Mesenchymal stem cell (in vitro differentiated cells and primary cell): ENCODE data around the gene BACE2.

Source experiments
- DNase-seq: peaks from one replicate; pipeline ENCODE4 v3.0.0-alpha.2; 2013
- H2AFZ ChIP-seq: one replicate; pipeline ENCODE4 v1.6.1; 2013; ENCODE audit warnings: low read depth, mild to moderate bottlenecking, control low read depth, inconsistent platforms, low read length, moderate library complexity
- H2AK5ac ChIP-seq: 2 replicates; pipeline ENCODE4 v1.6.1; 2013; ENCODE audit warnings: low read length, moderate library complexity, mild to moderate bottlenecking, inconsistent platforms; ENCODE audit not compliant: severe bottlenecking
- H2BK120ac ChIP-seq: one replicate; pipeline ENCODE4 v1.6.1; 2013; ENCODE audit warnings: low read depth, mild to moderate bottlenecking, inconsistent platforms, low read length, moderate library complexity
- H2BK12ac ChIP-seq, 2 experiments: one replicate each; pipeline ENCODE4 v1.6.1; 2013; ENCODE audit warnings: inconsistent platforms in 2 of 2, low read length in 2 of 2, mild to moderate bottlenecking in 2 of 2, moderate library complexity in 2 of 2, control low read depth in 1 of 2
- H2BK15ac ChIP-seq: one replicate; pipeline ENCODE4 v1.6.1; 2013; ENCODE audit warnings: mild to moderate bottlenecking, low read depth, inconsistent platforms; ENCODE audit not compliant: poor library complexity, severe bottlenecking
- H2BK5ac ChIP-seq: 2 replicates; pipeline ENCODE4 v1.6.1; 2013; ENCODE audit warnings: low read depth, mild to moderate bottlenecking, low read length, control low read depth, inconsistent platforms; ENCODE audit not compliant: poor library complexity, severe bottlenecking
- H3K14ac ChIP-seq, 2 experiments: one replicate each; pipeline ENCODE4 v1.6.1; 2013; ENCODE audit warnings: inconsistent platforms in 2 of 2, low read length in 2 of 2, control low read depth in 1 of 2, mild to moderate bottlenecking in 1 of 2, moderate library complexity in 1 of 2
- H3K18ac ChIP-seq, 2 experiments: one replicate each; pipeline ENCODE4 v1.6.1; 2013; ENCODE audit warnings: inconsistent platforms in 2 of 2, low read length in 2 of 2, control low read depth in 1 of 2, low read depth in 1 of 2, mild to moderate bottlenecking in 1 of 2
- H3K23ac ChIP-seq, 2 experiments: one replicate each; pipeline ENCODE4 v1.6.1; 2013; ENCODE audit warnings: inconsistent platforms in 2 of 2, low read length in 2 of 2, mild to moderate bottlenecking in 2 of 2, moderate library complexity in 2 of 2, control low read depth in 1 of 2
- H3K27ac ChIP-seq: 2 replicates; pipeline ENCODE4 v1.5.1; 2013; ENCODE audit warnings: mild to moderate bottlenecking, moderate library complexity, low read length, control low read depth, inconsistent platforms; ENCODE audit not compliant: poor library complexity, severe bottlenecking
- H3K27me3 ChIP-seq, 2 experiments: 2 replicates each; pipeline versions ENCODE4 v1.6.1 to v1.7.0; 2013; ENCODE audit warnings: low read length in 2 of 2, mild to moderate bottlenecking in 2 of 2, moderate library complexity in 2 of 2, control low read depth in 1 of 2, inconsistent platforms in 1 of 2; ENCODE audit not compliant: control insufficient read depth in 1 of 2, insufficient read depth in 1 of 2
- H3K36me3 ChIP-seq, 2 experiments: 2 replicates each; pipeline versions ENCODE4 v1.6.1 to v1.7.0; 2013; ENCODE audit warnings: low read length in 2 of 2, control low read depth in 1 of 2, inconsistent platforms in 1 of 2, low read depth in 1 of 2, mild to moderate bottlenecking in 1 of 2; ENCODE audit not compliant: insufficient read depth in 2 of 2, control insufficient read depth in 1 of 2
- H3K4ac ChIP-seq, 2 experiments: one replicate each; pipeline ENCODE4 v1.6.1; 2013; ENCODE audit warnings: inconsistent platforms in 2 of 2, low read length in 2 of 2, mild to moderate bottlenecking in 2 of 2, moderate library complexity in 2 of 2, control low read depth in 1 of 2, low read depth in 1 of 2
- H3K4me1 ChIP-seq: 2 replicates; pipeline ENCODE4 v1.6.1; 2013; ENCODE audit warnings: low read depth, low read length, control low read depth; ENCODE audit not compliant: control insufficient read depth, insufficient read depth
- H3K4me2 ChIP-seq: 2 replicates; pipeline ENCODE4 v1.6.1; 2013; ENCODE audit warnings: low read length, mild to moderate bottlenecking, inconsistent platforms; ENCODE audit not compliant: poor library complexity, severe bottlenecking
- H3K4me3 ChIP-seq, 2 experiments: 2 replicates each; pipeline versions ENCODE4 v1.5.1 to v1.7.0; 2013; ENCODE audit warnings: low read length in 2 of 2, mild to moderate bottlenecking in 2 of 2, control low read depth in 1 of 2, low read depth in 1 of 2; ENCODE audit not compliant: insufficient read depth in 1 of 2
- H3K79me1 ChIP-seq: replicated peaks from 2 replicates; pipeline ENCODE4 v1.6.1; 2013; ENCODE audit warnings: mild to moderate bottlenecking, control low read depth, low read length, inconsistent platforms; ENCODE audit not compliant: poor library complexity, severe bottlenecking
- H3K9ac ChIP-seq: 2 replicates; pipeline ENCODE4 v1.7.0; 2013; ENCODE audit warnings: mild to moderate bottlenecking, low read length, moderate library complexity
- H3K9me3 ChIP-seq: 2 replicates; pipeline ENCODE4 v1.7.0; 2013; ENCODE audit warnings: mild to moderate bottlenecking, low read length; ENCODE audit not compliant: control insufficient read depth
- H4K8ac ChIP-seq: one replicate; pipeline ENCODE4 v1.6.1; 2013; ENCODE audit warnings: inconsistent platforms, mild to moderate bottlenecking, low read length, moderate library complexity
- H4K91ac ChIP-seq: one replicate; pipeline ENCODE4 v1.6.1; 2013; ENCODE audit warnings: mild to moderate bottlenecking, low read length, inconsistent platforms
- WGBS: methylation state at CpG from one replicate; pipeline ENCODE4 v1.1.7; 2013; ENCODE audit warnings: mixed read lengths; 5-methylcytosine and 5-hydroxymethylcytosine counted together

The BACE2 gene

GRCh38 chr21:41228492-41228891, 60.5 kb downstream of the BACE2 start:
- no peak overlapping the region for H2BK120ac ChIP-seq
- no peak overlapping the region for H4K91ac ChIP-seq
- no peaks in the 10 kb centered on the region for H3K4me1 ChIP-seq
- no peak overlapping the region for H3K4me2 ChIP-seq
- H3K23ac ChIP-seq, result no peak overlapping the region
- H2BK15ac ChIP-seq, result no peak overlapping the region
- H3K14ac ChIP-seq, result no peak overlapping the region
- H3K4ac ChIP-seq, result no peak overlapping the region
- H3K36me3 ChIP-seq, result peaks cover 4 to 33% of the 10 kb centered on the region in 2 experiments
- H2AFZ ChIP-seq, result no peak overlapping the region
- no peaks in the 10 kb centered on the region for H3K79me1 ChIP-seq
- H2BK12ac ChIP-seq, result no peak overlapping the region
- no peak overlapping the region for H2AK5ac ChIP-seq
- no peak for DNase-seq
- H3K27me3 ChIP-seq, result no peaks in the 10 kb centered on the region
- H3K9me3 ChIP-seq, result no peaks in the 10 kb centered on the region
- H3K18ac ChIP-seq, result no peak overlapping the region
- H4K8ac ChIP-seq, result no peak overlapping the region
- no peak overlapping the region for H3K4me3 ChIP-seq
- no peak overlapping the region for H3K9ac ChIP-seq
- no peak overlapping the region for H2BK5ac ChIP-seq
- no peak overlapping the region for H3K27ac ChIP-seq
- WGBS, result 79% methylated on average over 5 of the region's 5 CpGs

- Histone ChIP-seq H3K23ac (no peak overlapping the region), H2BK12ac (no peak overlapping the region), H3K79me1 (no peaks in the 10 kb centered on the region), H3K4me2 (no peak overlapping the region), H2AK5ac (no peak overlapping the region), H3K4me1 (no peaks in the 10 kb centered on the region), H3K27ac (no peak overlapping the region), H3K9me3 (no peaks in the 10 kb centered on the region), H2BK120ac (no peak overlapping the region), H3K4ac (no peak overlapping the region), H3K9ac (no peak overlapping the region), H3K18ac (no peak overlapping the region), H3K36me3 (peaks cover 4 to 33% of the 10 kb centered on the region in 2 experiments), H4K91ac (no peak overlapping the region), H3K4me3 (no peak overlapping the region), H2BK5ac (no peak overlapping the region), H3K27me3 (no peaks in the 10 kb centered on the region), H3K14ac (no peak overlapping the region), H2AFZ (no peak overlapping the region), H2BK15ac (no peak overlapping the region), H4K8ac (no peak overlapping the region)
- WGBS, result 80% methylated on average over 5 of the region's 7 CpGs
- no peak for DNase-seq
Measured at GRCh38 chr21:41228958-41229357, 61.0 kb downstream of the BACE2 start.

GRCh38 chr21:41229509-41230248, 61.7 kb downstream of the BACE2 start:
- WGBS, result 92% methylated on average over 9 of the region's 10 CpGs
- H3K4me2 ChIP-seq, result no peak overlapping the region

GRCh38 chr21:41230497-41230896, 62.5 kb downstream of the BACE2 start:
- DNase-seq, result no peak
- Histone ChIP-seq H2BK5ac (no peak overlapping the region), H3K27ac (no peak overlapping the region), H2BK120ac (no peak overlapping the region), H3K4ac (no peak overlapping the region), H3K9me3 (no peaks in the 10 kb centered on the region), H3K27me3 (no peaks in the 10 kb centered on the region), H2AK5ac (no peak overlapping the region), H3K79me1 (no peaks in the 10 kb centered on the region), H4K8ac (no peak overlapping the region), H3K4me2 (no peak overlapping the region), H4K91ac (no peak overlapping the region), H3K36me3 (peaks cover 4 to 33% of the 10 kb centered on the region in 2 experiments), H3K14ac (no peak overlapping the region), H3K9ac (no peak overlapping the region), H2BK15ac (no peak overlapping the region), H3K18ac (no peak overlapping the region), H2BK12ac (no peak overlapping the region), H3K4me1 (no peaks in the 10 kb centered on the region), H3K23ac (no peak overlapping the region), H3K4me3 (no peak overlapping the region), H2AFZ (no peak overlapping the region)
- 72% methylated on average over 3 of the region's 4 CpGs for WGBS

More at GRCh38 chr21:41229509-41230248, 61.7 kb downstream of the BACE2 start:
- Histone ChIP-seq H3K79me1 (no peaks in the 10 kb centered on the region), H3K27me3 (no peaks in the 10 kb centered on the region), H3K18ac (no peak overlapping the region), H3K4me1 (no peaks in the 10 kb centered on the region), H2BK15ac (no peak overlapping the region), H4K91ac (no peak overlapping the region), H3K4me3 (no peak overlapping the region), H3K9ac (no peak overlapping the region), H2BK12ac (no peak overlapping the region), H3K9me3 (no peaks in the 10 kb centered on the region), H3K14ac (no peak overlapping the region), H3K23ac (no peak overlapping the region), H2BK5ac (no peak overlapping the region), H2BK120ac (no peak overlapping the region), H3K27ac (no peak overlapping the region), H2AK5ac (no peak overlapping the region), H2AFZ (no peak overlapping the region), H3K36me3 (peaks cover 4 to 33% of the 10 kb centered on the region in 2 experiments), H3K4ac (no peak overlapping the region), H4K8ac (no peak overlapping the region)
- DNase-seq, result no peak
